Common myeloid progenitor, CD34-positive (primary cell): ENCODE measurements around the gene SDC1.

Experiments used
- CTCF ChIA-PET: fragments of 350-600 bp; sonication (Branson Sonifier 250); formaldehyde crosslinking; loops from one replicate; lab custom pipeline; 2021; ENCODE audit warnings: antibody characterized with exemption; lab: Charles Lee
- POLR2A ChIA-PET: fragments of 350-600 bp; sonication (Branson Sonifier 250); formaldehyde crosslinking; loops from one replicate; lab custom pipeline; 2021; ENCODE audit warnings: antibody characterized with exemption; lab: Charles Lee
- DNase-seq, 3 donors: peaks; one replicate each; pipeline versions ENCODE4 v3.0.0 to v3.0.0-alpha.2; 2013
- H3K27ac ChIP-seq, 2 experiments: 1 replicate in 1 of 2; 2 replicates in 1 of 2; pipeline ENCODE4 v1.7.0; 2013; ENCODE audit warnings: inconsistent platforms in 2 of 2, low read length in 2 of 2, mild to moderate bottlenecking in 2 of 2, low read depth in 1 of 2, moderate library complexity in 1 of 2; ENCODE audit not compliant: severe bottlenecking in 2 of 2, insufficient read depth in 1 of 2, poor library complexity in 1 of 2
- H3K27me3 ChIP-seq, 5 experiments: replicated peaks in 2 of 5; 1 replicate in 3 of 5; 2 replicates in 2 of 5; pipeline versions ENCODE4 v1.6.1 to v1.7.0; 2013; ENCODE audit warnings: low read length in 4 of 5, mild to moderate bottlenecking in 2 of 5, moderate library complexity in 2 of 5, inconsistent platforms in 1 of 5; ENCODE audit not compliant: insufficient read depth in 5 of 5, control insufficient read depth in 4 of 5
- H3K36me3 ChIP-seq, 4 experiments: 1 replicate in 2 of 4; 2 replicates in 2 of 4; pipeline versions ENCODE4 v1.6.1 to v1.7.0; 2013; ENCODE audit warnings: low read length in 3 of 4, control low read depth in 1 of 4, mild to moderate bottlenecking in 1 of 4; ENCODE audit not compliant: control insufficient read depth in 4 of 4, insufficient read depth in 4 of 4
- H3K4me1 ChIP-seq, 4 experiments: 1 replicate in 3 of 4; 2 replicates in 1 of 4; pipeline versions ENCODE4 v1.6.1 to v1.7.1; 2013; ENCODE audit warnings: low read length in 3 of 4, mild to moderate bottlenecking in 3 of 4, control low read depth in 1 of 4, inconsistent platforms in 1 of 4, moderate library complexity in 1 of 4; ENCODE audit not compliant: control insufficient read depth in 4 of 4, insufficient read depth in 4 of 4; ENCODE audit errors: control extremely low read depth in 1 of 4
- H3K4me3 ChIP-seq, 7 experiments: 1 replicate in 4 of 7; 2 replicates in 3 of 7; pipeline versions ENCODE4 v1.5.1 to v1.7.0; 2013; ENCODE audit warnings: mild to moderate bottlenecking in 7 of 7, low read length in 6 of 7, moderate library complexity in 6 of 7, inconsistent platforms in 2 of 7, low read depth in 2 of 7, control low read depth in 1 of 7; ENCODE audit not compliant: insufficient read depth in 4 of 7, control insufficient read depth in 1 of 7; ENCODE audit errors: extremely low read depth in 1 of 7
- H3K9me3 ChIP-seq, 5 experiments: 1 replicate in 4 of 5; 2 replicates in 1 of 5; pipeline versions ENCODE4 v1.6.1 to v1.7.1; 2013; ENCODE audit warnings: low read length in 4 of 5, mild to moderate bottlenecking in 2 of 5, inconsistent platforms in 1 of 5, low read depth in 1 of 5, moderate library complexity in 1 of 5; ENCODE audit not compliant: control insufficient read depth in 4 of 5, insufficient read depth in 2 of 5; ENCODE audit errors: control extremely low read depth in 1 of 5
- WGBS: methylation state at CpG from one replicate; pipeline ENCODE4 v1.1.5; 2013; ENCODE audit not compliant: insufficient coverage; 5-methylcytosine and 5-hydroxymethylcytosine counted together

SDC1 gene

GRCh38 chr2:20178666-20179465 lies 46.1 kb downstream of the SDC1 start:
- no peak overlapping the region for H3K4me3 ChIP-seq
- no peak for DNase-seq
- no peaks in the 10 kb centered on the region for H3K4me1 ChIP-seq
- no peak overlapping the region for H3K27ac ChIP-seq
- 95% methylated on average over 9 of the region's 10 CpGs for WGBS
- CTCF ChIA-PET: no interaction called here
- H3K9me3 ChIP-seq: no peaks in the 10 kb centered on the region
- no peaks in the 10 kb centered on the region for H3K36me3 ChIP-seq
- H3K27me3 ChIP-seq: no peaks in the 10 kb centered on the region
- POLR2A ChIA-PET: no interaction called here

- CTCF ChIA-PET: no interaction called here
- H3K36me3 ChIP-seq: no peaks in the 10 kb centered on the region
- POLR2A ChIA-PET: no interaction called here
Observed at GRCh38 chr2:20178249-20178607, 46.7 kb downstream of the SDC1 start.

GRCh38 chr2:20177556-20178248 lies 47.2 kb downstream of the SDC1 start:
- 94% methylated on average over 4 of the region's 10 CpGs for WGBS
- no peak for DNase-seq
- no peak overlapping the region for H3K27ac ChIP-seq
- no peaks in the 10 kb centered on the region for H3K4me1 ChIP-seq
- ChIA-PET CTCF (interaction anchor here (1.2 kb wide), 1 partner anchor 41 kb away, joined by 4 read pairs; no protein-coding TSS in a partner anchor), POLR2A (no interaction called here)
- no peaks in the 10 kb centered on the region for H3K27me3 ChIP-seq
- no peaks in the 10 kb centered on the region for H3K9me3 ChIP-seq
- no peak overlapping the region for H3K4me3 ChIP-seq
- no peaks in the 10 kb centered on the region for H3K36me3 ChIP-seq

More at GRCh38 chr2:20178249-20178607, 46.7 kb downstream of the SDC1 start:
- Histone ChIP-seq H3K27me3 (no peaks in the 10 kb centered on the region), H3K4me1 (no peaks in the 10 kb centered on the region), H3K27ac (no peak overlapping the region), H3K4me3 (no peak overlapping the region), H3K9me3 (no peaks in the 10 kb centered on the region)
- DNase-seq: no peak
- WGBS: 98% methylated on average over 14 of the region's 14 CpGs

GRCh38 chr2:20176760-20177159 lies 48.2 kb downstream of the SDC1 start:
- WGBS: 100% methylated on average over 4 of the region's 5 CpGs
- CTCF ChIA-PET: interaction anchor here (1.2 kb wide), 1 partner anchor 40 kb away, joined by 4 read pairs; no protein-coding TSS in a partner anchor

GRCh38 chr2:20175931-20176330 lies 49.0 kb downstream of the SDC1 start:
- H3K4me1 ChIP-seq: no peaks in the 10 kb centered on the region
- 95% methylated on average over 2 of the region's 3 CpGs for WGBS

More at GRCh38 chr2:20176760-20177159, 48.2 kb downstream of the SDC1 start:
- no peak for DNase-seq
- H3K4me3 ChIP-seq: no peak overlapping the region
- no peaks in the 10 kb centered on the region for H3K36me3 ChIP-seq
- H3K4me1 ChIP-seq: no peaks in the 10 kb centered on the region
- H3K27ac ChIP-seq: no peak overlapping the region
- H3K27me3 ChIP-seq: no peaks in the 10 kb centered on the region
- H3K9me3 ChIP-seq: no peaks in the 10 kb centered on the region
- POLR2A ChIA-PET: no interaction called here

GRCh38 chr2:20175267-20175666 lies 49.7 kb downstream of the SDC1 start:
- peaks cover 0 to 2% (median 0%) of the 10 kb centered on the region in 4 experiments for H3K4me1 ChIP-seq
- no peaks in the 10 kb centered on the region for H3K9me3 ChIP-seq
- no peaks in the 10 kb centered on the region for H3K27me3 ChIP-seq
- 95% methylated on average over 8 of the region's 8 CpGs for WGBS
- POLR2A ChIA-PET: no interaction called here
- no peak overlapping the region for H3K27ac ChIP-seq
- CTCF ChIA-PET: no interaction called here
- no peak for DNase-seq
- H3K36me3 ChIP-seq: no peaks in the 10 kb centered on the region
- H3K4me3 ChIP-seq: no peak overlapping the region

More at GRCh38 chr2:20175931-20176330, 49.0 kb downstream of the SDC1 start:
- H3K4me3 ChIP-seq: no peak overlapping the region
- no peaks in the 10 kb centered on the region for H3K9me3 ChIP-seq
- CTCF ChIA-PET: no interaction called here
- POLR2A ChIA-PET: no interaction called here
- H3K36me3 ChIP-seq: no peaks in the 10 kb centered on the region
- DNase-seq: no peak
- no peak overlapping the region for H3K27ac ChIP-seq
- H3K27me3 ChIP-seq: no peaks in the 10 kb centered on the region

- ChIA-PET POLR2A (no interaction called here), CTCF (no interaction called here)
- DNase-seq: no peak
- Histone ChIP-seq H3K36me3 (no peaks in the 10 kb centered on the region), H3K27me3 (no peaks in the 10 kb centered on the region), H3K9me3 (no peaks in the 10 kb centered on the region), H3K4me1 (peaks cover 0 to 2% (median 0%) of the 10 kb centered on the region in 4 experiments), H3K4me3 (no peak overlapping the region), H3K27ac (no peak overlapping the region)
- WGBS: 100% methylated on average over 2 of the region's 2 CpGs
Observed at GRCh38 chr2:20174410-20174809, 50.5 kb downstream of the SDC1 start.
